Panc1 (cell line): Measurements from ENCODE around the gene PRKACB. TPM values are rescaled to one million over a fixed set of nuclear protein-coding genes. Genes with fewer than 3 reads are reported as not detected.

Experiments used
- ATAC-seq: fragments of 200-7000 bp; cut with Tn5 transposase; 2 replicates; pipeline ENCODE4 v1.9.1; 2020; ENCODE audit warnings: mild to moderate bottlenecking, moderate library complexity
- BruUV-seq: library from RNA; stranded (reverse); fragments of 400-500 nt; replicated peaks from 2 replicates; lab custom pipeline; 2021; lab: Mats Ljungman, UMichigan
- CTCF ChIA-PET: fragments of 300-600 bp; sonication (Branson Sonifier 250); formaldehyde crosslinking; loops from one replicate; lab custom pipeline; 2022; ENCODE audit warnings: antibody characterized with exemption; lab: Charles Lee
- POLR2A ChIA-PET: fragments of 300-600 bp; sonication (Branson Sonifier 250); formaldehyde crosslinking; loops from one replicate; lab custom pipeline; 2022; ENCODE audit warnings: antibody characterized with exemption; lab: Charles Lee
- DNase-seq: peaks from one replicate; pipeline ENCODE4 v3.0.0-alpha.2; 2010; ENCODE audit warnings: low read depth, low spot score
- H3K27ac ChIP-seq: 2 replicates; pipeline ENCODE4 v1.5.1; 2011; ENCODE audit warnings: mild to moderate bottlenecking, low read length, inconsistent platforms
- H3K27me3 ChIP-seq: fragments of 200-500 bp; sonication (Bioruptor generic); 2 replicates; pipeline ENCODE4 v1.6.0; 2014; ENCODE audit warnings: low read length, inconsistent platforms; ENCODE audit not compliant: control insufficient read depth, insufficient read depth
- H3K36me3 ChIP-seq: fragments of 200-500 bp; sonication (Bioruptor generic); 2 replicates; pipeline ENCODE4 v1.5.1; 2014; ENCODE audit warnings: inconsistent platforms, mild to moderate bottlenecking, low read length, moderate library complexity; ENCODE audit not compliant: control insufficient read depth, insufficient read depth
- H3K4me1 ChIP-seq: 2 replicates; pipeline ENCODE4 v1.5.1; 2011; ENCODE audit warnings: inconsistent platforms, mild to moderate bottlenecking, low read length, moderate library complexity; ENCODE audit not compliant: control insufficient read depth, insufficient read depth
- H3K4me3 ChIP-seq, 2 experiments: 2 replicates each; pipeline ENCODE4 v1.5.1; 2011 to 2012; ENCODE audit warnings: low read depth in 2 of 2, low read length in 2 of 2, mild to moderate bottlenecking in 2 of 2, inconsistent platforms in 1 of 2, moderate library complexity in 1 of 2
- H3K9me3 ChIP-seq: fragments of 200-500 bp; sonication (Bioruptor generic); 2 replicates; pipeline ENCODE4 v1.5.1; 2014; ENCODE audit warnings: low read depth, mild to moderate bottlenecking, inconsistent platforms, low read length, moderate library complexity; ENCODE audit not compliant: control insufficient read depth, insufficient read depth
- POLR2AphosphoS5 ChIP-seq: IDR thresholded peaks from 2 replicates; pipeline ENCODE4 v1.6.1; 2012; ENCODE audit warnings: mild to moderate bottlenecking, low read depth, low read length, moderate library complexity
- SIN3A ChIP-seq: IDR thresholded peaks from 2 replicates; pipeline ENCODE4 v1.6.1; 2012; ENCODE audit warnings: low read depth, mild to moderate bottlenecking, low read length, moderate library complexity, borderline replicate concordance; ENCODE audit not compliant: insufficient read depth
- TCF7L2 ChIP-seq: IDR thresholded peaks from 2 replicates; pipeline ENCODE4 v1.6.1; 2011; ENCODE audit warnings: mild to moderate bottlenecking, low read depth, low read length, inconsistent platforms
- in situ Hi-C: cut with HindIII; loops from 2 replicates; pipeline ENCODE4 v1.10.0; 2016; ENCODE audit warnings: low sequenced_read_pairs, low pct_unique_long_range_greater_than_20kb
- intact Hi-C: fragments of 100-400 bp; cut with micrococcal nuclease; formaldehyde crosslinking; loops from one replicate; pipeline ENCODE4 v1.10.0; 2022; ENCODE audit not compliant: unreplicated experiment
- total RNA-seq: library from RNA; stranded (reverse); gene quantifications from one replicate; pipeline ENCODE4 v1.2.1, GENCODE V29; 2021; ENCODE audit not compliant: unreplicated experiment
- TF ChIP-seq, protein P1 (sequence below), 2 experiments: IDR thresholded peaks; 2 replicates each; pipeline ENCODE4 v1.6.1; 2011 to 2012; ENCODE audit warnings: low read depth in 2 of 2, control low read depth in 1 of 2, low read length in 1 of 2, mild to moderate bottlenecking in 1 of 2, moderate library complexity in 1 of 2; ENCODE audit not compliant: insufficient read depth in 1 of 2
- TF ChIP-seq, protein P2 (sequence below): fragments of 450-650 bp; IDR thresholded peaks from 2 replicates; pipeline ENCODE4 v1.5.1; 2017; ENCODE audit warnings: mild to moderate bottlenecking

PRKACB gene
- total RNA-seq, 1 experiment from 2014 or later, result 54.9 TPM

GRCh38 chr1:84280912-84281311, 136.8 kb downstream of the PRKACB start:
- no peak overlapping the region for H3K27ac ChIP-seq
- intact Hi-C loops, result no loop called here
- ChIA-PET POLR2A (no interaction called here), CTCF (no interaction called here)
- H3K27me3 ChIP-seq, result no peaks in the 10 kb centered on the region
- TF ChIP-seq, protein P1, sequence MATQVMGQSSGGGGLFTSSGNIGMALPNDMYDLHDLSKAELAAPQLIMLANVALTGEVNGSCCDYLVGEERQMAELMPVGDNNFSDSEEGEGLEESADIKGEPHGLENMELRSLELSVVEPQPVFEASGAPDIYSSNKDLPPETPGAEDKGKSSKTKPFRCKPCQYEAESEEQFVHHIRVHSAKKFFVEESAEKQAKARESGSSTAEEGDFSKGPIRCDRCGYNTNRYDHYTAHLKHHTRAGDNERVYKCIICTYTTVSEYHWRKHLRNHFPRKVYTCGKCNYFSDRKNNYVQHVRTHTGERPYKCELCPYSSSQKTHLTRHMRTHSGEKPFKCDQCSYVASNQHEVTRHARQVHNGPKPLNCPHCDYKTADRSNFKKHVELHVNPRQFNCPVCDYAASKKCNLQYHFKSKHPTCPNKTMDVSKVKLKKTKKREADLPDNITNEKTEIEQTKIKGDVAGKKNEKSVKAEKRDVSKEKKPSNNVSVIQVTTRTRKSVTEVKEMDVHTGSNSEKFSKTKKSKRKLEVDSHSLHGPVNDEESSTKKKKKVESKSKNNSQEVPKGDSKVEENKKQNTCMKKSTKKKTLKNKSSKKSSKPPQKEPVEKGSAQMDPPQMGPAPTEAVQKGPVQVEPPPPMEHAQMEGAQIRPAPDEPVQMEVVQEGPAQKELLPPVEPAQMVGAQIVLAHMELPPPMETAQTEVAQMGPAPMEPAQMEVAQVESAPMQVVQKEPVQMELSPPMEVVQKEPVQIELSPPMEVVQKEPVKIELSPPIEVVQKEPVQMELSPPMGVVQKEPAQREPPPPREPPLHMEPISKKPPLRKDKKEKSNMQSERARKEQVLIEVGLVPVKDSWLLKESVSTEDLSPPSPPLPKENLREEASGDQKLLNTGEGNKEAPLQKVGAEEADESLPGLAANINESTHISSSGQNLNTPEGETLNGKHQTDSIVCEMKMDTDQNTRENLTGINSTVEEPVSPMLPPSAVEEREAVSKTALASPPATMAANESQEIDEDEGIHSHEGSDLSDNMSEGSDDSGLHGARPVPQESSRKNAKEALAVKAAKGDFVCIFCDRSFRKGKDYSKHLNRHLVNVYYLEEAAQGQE (IDR thresholded peaks at IDR 0.05; ENCODE audit: insufficient read depth in 1 of 2, low read depth in 2 of 2, low read length in 1 of 2), result no peak
- TF ChIP-seq, protein P2, sequence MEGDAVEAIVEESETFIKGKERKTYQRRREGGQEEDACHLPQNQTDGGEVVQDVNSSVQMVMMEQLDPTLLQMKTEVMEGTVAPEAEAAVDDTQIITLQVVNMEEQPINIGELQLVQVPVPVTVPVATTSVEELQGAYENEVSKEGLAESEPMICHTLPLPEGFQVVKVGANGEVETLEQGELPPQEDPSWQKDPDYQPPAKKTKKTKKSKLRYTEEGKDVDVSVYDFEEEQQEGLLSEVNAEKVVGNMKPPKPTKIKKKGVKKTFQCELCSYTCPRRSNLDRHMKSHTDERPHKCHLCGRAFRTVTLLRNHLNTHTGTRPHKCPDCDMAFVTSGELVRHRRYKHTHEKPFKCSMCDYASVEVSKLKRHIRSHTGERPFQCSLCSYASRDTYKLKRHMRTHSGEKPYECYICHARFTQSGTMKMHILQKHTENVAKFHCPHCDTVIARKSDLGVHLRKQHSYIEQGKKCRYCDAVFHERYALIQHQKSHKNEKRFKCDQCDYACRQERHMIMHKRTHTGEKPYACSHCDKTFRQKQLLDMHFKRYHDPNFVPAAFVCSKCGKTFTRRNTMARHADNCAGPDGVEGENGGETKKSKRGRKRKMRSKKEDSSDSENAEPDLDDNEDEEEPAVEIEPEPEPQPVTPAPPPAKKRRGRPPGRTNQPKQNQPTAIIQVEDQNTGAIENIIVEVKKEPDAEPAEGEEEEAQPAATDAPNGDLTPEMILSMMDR, result no peak
- TF ChIP-seq SIN3A, result no peak
- no peak for TF ChIP-seq TCF7L2
- no peak for TF ChIP-seq POLR2AphosphoS5
- in situ Hi-C loops, result no loop called here
- H3K4me3 ChIP-seq, result no peak overlapping the region
- DNase-seq (no peak), ATAC-seq (no peak)
- H3K36me3 ChIP-seq, result no peaks in the 10 kb centered on the region
- BruUV-seq, result no TSS peak
- H3K4me1 ChIP-seq, result no peaks in the 10 kb centered on the region
- H3K9me3 ChIP-seq, result peaks cover 4% of the 10 kb centered on the region; the same call in 1 of the 2 replicates

DNA sequence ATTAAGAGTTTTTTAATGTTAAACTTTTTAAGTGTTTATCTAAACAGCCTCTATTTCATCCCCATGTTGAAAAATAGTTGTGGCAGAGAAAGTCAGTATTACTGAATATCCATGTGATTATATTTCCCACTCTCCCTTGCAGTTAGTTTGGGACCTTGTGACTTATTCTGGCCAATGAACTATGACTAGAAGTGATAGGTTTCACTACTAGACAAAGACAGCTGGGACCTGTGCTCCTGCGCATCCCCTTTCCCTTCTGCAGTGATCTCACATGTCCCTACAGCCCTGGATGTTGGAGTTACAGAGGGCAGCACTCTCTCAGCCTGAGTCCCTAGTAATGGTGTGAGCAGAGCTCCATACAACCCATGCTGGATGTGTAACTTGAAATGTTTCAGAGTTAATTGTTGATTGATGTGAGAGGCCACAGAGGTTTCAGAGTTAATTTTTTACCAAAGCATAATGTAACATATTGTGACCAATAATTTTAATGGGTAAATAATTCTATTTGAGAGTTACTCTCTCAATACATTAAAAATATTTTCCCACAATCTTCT, 138.8 kb downstream of the PRKACB start:
- Histone ChIP-seq H3K4me1 (no peaks in the 10 kb centered on the region), H3K9me3 (peaks cover 22% of the 10 kb centered on the region; the same call in 1 of the 2 replicates), H3K27me3 (no peaks in the 10 kb centered on the region), H3K4me3 (no peak overlapping the region), H3K27ac (no peak overlapping the region), H3K36me3 (no peaks in the 10 kb centered on the region)
- no peak for TF ChIP-seq POLR2AphosphoS5
- TF ChIP-seq, protein P2, result peak; percentile 13; the same call in 1 of the 2 replicates
- CTCF ChIA-PET, result no interaction called here
- BruUV-seq, result no TSS peak
- POLR2A ChIA-PET, result no interaction called here
- in situ Hi-C loops (no loop called here), intact Hi-C loops (no loop called here)
- ATAC-seq, result peak; percentile 56; the same call in 1 of the 2 replicates
- DNase-seq, result no peak
